ENCODE data around the gene TMEM30A.

TMEM30A gene

DNA sequence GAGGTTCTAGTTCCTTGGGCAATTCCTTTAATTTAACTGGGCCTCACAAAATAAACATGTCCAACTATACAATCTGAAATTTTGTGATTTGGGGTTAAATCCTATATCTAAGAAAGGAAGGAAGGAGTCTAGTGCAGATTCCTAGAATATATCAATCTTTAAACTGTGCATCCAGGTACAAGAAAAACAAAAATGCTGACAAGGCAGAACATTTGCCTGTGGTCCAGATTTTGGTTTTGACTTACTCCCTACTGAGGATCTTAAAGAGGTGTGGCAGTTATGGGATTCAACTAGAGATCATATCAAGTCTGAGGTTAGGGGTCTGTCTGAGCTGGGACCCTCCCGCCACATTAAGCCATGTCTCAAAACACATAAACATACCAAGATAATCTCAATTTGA, 23.3 kb downstream of the TMEM30A start:
- DNase-seq = no peak

DNA sequence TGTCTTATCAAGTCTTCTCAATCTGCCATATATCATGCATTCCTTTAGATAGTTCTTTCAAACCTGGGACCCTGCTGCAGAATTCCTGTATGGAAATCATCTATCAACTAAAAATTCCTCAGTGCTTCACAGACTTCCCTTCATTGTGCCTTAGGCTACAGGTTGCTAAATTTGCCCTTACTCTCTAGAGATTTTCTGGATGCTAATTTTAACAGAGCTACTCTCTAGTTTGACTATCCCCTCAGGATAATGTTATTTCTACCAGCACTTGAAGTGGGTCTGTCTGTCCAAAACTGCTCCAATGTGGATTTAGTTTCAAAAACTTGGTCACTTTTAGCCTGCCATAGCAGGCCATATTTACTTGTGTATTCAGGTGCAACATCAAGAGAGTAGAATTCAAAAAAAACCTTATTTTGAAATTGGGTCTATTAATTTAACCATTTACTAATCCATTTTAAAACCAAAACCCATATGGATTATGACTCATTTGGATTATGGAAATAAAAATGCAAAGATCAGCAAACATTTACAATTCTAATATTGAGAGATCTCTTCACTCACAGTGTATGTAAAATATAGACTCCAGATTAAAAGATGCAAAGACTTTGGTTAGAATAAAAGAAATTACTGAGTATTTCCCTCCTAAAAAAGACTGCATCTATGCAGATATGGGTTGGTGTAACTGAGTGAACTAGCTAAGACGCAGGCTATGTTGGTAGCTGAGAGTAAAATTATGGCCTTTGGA, 27.1 kb downstream of the TMEM30A start:
- no peak for DNase-seq

DNA sequence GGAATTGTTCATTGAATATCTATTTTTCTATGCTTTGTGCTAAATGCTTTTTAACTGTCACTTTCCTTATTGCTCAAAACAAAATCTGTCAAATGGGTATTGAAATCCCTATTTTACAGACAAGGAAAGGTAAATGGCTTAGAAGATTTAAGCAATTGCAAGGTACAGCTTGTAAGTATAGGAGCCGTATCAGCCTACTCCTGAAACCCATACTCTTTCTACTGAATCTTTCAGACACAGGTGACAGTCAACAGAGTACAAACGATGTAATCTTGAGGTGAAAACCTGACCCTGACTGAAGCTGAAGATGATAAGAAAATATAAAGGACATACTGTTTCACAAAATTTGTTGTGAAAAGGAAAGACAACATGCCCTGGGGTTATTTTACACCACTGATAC, 34.0 kb downstream of the TMEM30A start:
- DNase-seq = no peak

DNA sequence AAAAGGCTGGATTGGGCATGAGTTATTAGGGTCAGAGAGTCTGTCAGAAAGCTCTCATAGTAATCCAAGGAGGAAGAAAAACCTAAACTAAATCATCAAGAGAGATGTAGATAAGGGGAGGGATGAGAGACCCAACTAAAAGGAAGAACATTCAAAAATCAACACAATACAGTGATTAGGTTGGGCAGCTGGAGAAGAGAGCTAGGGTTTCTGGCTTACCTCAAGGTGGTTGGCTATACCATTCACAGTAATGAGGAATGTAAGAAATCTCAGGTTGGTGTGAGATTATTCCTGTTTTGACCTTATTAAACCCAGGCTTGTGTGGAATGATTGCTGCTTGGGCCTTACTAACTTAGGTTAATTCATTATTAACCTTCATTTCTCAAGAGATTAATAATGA, 34.8 kb downstream of the TMEM30A start:
- no peak for DNase-seq

DNA sequence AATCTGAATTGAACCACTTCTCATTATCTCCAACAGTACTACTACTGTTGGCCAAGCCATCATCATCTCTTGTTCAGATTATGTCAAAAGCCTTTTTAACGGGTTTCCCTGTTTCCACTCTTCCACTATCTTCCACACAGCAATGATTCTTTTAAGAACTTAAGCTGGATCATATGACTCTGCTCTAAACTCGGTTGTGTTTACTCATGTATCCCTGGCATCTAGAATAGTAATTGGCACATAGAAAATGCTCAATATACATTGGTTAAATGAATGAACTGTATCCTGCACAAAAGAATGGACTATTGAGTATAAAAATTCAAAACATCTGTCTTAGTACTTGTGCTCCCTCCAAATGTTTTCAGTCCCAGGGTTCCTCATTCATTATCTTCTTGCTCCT, 38.2 kb downstream of the TMEM30A start:
- DNase-seq = no peak

DNA sequence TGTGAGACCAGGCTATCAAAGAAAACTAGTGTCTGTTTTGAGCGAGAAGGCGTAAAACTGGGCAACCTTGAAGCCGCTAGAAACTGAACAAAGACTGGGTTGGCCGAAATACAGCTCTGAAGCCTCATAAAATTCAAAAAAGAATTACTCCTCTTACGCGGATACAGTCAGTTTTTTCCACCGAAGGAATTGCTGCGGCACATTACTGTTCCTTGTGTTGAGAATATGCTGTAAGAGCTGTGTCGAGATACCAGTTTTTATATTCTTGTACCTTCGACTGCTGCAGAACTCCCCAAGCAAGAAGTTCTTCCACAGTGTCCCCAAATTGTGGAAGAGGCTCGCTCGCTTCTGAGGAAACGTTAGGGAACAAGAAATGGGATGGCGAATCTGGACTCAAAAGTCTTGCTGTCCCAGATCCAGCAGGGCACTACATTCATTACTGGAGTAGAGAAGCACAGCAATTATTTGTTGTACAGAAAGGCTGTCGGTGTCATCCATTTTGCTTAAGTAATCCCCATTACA, 40.5 kb downstream of the TMEM30A start:
- DNase-seq = no peak

DNA sequence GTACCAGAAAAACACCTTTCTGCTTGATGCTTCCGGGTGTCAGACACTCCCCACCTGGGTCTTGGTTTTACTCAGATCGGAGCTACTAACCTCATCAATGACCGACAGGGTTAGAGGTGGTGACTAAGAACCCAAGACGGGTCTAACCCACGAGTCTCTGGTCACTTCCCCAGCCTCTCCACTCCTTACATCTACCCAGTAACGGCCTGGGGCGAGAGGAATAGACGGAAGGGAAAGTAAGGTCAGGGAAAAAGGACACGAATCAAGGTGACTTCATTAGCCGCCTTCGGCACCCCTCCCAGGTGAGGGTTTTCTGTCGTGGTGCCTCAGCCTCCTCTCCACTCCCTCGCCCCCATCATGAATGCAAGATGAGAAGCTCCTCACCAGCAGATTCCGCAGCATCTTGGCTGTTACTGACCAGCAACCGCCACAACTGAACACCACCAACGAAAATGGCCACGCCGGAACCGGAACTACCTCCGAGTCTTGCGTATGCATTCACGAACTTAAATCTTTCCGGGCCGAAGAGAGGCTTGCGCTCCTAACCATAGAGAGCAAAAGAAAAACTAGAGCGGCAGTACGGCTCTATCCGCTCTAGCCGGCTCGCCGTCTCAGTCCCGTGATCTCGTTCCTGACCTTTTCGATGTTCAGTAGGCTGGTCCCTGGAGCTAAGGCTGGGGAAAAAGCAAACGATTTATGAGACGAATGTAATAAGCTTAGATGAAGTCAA, 41.1 kb downstream of the TMEM30A start, which contains the start of gene COX7A2:
COX7A2 (minus strand) TSS at position 469 of the 730 bp plus-strand sequence; CDS start at position 402, 67 bp downstream.
- DNase-seq = peak; percentile 94

DNA sequence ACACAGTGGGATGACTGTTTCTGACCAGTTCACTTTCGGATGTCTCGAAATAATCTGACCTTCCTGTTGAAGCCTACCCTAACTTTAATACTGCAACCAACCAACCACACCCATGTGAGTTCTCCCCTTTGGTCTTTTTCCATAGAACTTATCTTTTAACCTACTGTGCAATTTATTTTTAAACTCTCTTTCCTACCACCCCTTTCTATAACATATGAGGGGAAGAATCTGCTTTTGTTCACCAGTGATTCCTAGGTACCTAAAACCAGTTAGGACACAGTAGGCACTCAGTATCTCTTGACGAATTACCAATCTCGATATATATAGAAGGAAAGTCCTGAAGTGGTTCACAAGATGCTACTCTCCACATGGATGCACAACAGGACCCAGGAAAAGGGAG, 48.0 kb downstream of the TMEM30A start:
- no peak for DNase-seq

DNA sequence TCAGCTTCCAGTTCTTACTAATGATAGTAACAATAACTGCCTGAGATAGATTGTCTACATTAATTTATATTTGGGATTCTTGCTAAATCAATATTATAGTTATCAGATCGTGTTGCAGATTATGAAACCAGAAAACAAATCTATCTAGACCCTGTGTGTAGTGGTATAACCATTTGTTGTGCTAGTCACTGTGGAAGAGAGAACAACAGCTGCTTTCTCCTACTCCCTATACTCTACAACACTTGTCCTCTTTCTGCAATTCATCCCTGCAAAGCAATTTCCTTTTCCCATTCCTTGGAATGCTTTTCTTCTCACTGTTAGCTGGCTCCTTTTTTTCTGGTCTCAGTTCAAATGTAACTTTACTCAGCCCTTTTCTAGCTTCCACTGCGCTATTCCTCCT, 49.3 kb downstream of the TMEM30A start:
- DNase-seq = no peak

DNA sequence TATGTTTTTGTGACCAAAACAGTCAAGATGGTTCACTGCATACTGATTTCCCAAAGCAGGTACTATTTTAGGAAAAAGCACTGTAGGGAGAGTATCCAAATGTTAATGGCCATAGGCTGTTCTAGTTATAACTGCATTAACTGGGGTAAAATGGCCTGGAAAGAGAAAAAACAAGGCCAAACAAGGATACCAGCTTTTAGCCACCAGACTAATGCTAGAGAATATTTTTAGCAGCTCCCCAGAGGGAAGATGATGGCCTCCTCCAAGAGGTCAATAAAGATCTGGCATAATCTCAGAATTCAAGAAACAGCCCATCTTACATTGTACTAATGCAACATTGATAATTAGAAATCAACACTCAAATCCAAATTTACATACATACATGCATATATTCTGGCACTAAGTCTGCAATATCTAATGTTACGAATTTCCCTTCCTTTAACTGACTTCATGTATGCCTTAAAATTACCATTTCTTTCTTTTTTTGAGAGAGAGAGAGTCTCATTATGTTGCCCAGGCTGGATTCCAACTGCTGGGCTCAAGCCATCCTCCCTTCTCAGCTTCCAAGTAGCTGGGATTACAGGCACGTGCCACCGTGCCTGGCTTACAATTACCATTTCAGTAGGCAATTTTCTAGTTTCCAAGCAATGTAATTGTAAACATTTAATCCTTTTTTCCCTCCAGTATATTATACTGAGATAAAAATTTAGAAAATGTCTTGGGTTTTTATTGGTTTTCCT, 50.3 kb downstream of the TMEM30A start:
- DNase-seq = no peak

DNA sequence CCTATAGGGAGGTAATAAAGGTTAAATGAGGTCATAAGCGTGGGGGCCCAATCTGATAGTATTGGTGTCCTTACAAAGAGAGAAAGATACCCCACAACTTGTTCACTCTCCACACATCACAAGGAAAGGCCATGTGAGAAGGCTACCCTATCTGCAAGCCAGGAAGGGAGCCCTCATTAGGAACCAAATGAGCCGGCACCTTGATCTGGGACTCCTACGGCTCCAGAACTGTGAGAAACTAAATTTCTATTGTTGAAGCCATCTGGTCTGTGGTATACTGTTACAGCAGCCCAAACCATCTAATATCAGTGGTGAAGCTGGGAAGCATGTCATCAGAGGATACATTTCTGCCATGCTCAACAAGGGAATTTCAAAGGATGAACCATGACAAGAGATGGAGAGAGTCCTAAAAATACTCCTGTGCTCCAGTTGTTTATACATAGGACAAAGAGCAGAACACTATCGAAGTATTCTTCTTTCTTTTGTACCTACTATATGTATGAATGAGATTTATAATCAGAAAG, 51.4 kb downstream of the TMEM30A start:
- no peak for DNase-seq

DNA sequence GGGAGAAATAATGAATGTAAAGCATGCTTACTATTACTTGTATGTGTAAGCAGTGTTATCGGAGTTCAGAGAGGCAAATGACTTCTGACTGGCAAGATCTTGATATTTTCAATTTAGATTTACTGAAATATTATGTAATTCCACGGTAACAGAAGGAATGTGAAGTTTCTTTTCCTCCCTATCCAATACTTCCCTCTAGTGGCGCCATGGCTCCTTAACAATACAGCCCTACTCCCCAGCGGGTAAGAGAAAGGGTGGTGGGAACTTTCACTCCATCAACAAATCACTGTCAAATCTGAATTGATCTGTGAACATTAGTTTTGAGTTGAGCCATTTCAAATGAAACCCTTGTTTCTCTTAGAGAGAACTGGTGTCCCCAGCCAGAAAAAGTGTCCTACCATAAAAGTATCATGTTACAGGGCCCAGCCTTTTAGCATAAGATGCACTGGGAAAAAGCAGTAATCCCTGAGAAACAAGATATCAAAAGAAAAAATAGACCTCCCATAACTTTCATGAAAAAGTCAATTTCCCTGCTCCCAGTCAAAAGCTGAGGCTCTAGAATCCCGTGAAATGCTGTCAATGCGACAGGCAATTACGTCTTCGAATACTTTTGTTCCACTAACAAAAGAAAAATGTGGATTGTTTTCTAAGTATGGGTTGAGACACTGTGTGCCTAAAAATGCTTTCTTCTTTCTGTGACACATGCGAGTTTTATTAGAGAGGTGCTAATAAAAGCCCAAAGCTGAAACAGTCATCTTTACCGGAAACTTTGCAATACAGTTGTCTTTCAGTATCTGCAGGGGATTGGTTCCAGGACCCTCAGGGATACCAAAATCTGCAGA, 53.9 kb downstream of the TMEM30A start:
- no peak for DNase-seq

DNA sequence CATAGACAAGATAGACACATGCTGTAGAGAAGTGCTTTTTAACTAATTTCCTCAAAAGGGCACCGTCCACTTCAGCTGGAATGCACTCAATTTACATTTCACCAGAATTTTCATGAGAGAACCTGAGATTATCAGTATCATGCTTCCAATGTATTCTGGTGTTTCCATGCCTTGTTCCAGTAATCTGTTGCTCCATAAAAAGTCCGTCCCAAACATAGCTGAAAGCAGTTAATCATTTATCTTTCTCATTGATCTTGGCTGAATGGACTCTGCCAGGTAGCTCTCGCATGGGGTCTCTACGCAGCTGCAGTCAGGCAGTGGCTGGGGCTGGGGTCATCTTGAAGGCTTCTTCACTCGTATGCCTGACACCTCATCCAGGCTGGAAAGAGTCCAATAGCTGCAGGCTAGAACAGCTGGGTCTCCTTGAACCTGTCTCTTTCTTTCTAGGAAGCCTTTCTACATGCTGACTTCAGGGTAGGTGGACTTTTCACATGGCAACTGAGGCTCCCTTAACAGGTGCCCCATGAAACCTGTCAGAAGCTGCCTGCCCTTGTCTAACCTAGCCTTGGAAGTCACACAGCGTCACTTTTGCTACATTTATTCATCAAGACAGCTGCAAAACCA, 60.2 kb downstream of the TMEM30A start:
- no peak for DNase-seq

DNA sequence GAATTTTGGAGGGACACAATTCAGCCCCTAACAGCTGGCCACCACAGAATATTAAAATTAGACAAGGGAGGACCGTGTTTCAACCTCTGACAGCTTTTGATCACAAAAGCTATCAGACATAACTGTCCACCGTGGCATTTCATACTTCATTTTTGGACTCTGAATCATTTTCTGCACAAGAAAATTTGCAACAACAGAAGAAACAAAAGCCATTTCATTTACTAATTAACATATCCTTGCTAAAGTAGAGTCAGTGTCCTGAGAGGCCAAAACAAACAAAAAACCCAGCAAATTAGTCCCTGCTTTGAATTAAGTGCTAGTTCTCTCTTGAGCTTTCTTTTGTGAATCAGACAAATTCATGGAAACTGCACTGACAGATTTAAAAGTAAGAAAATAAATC, 61.2 kb downstream of the TMEM30A start:
- DNase-seq = no peak

DNA sequence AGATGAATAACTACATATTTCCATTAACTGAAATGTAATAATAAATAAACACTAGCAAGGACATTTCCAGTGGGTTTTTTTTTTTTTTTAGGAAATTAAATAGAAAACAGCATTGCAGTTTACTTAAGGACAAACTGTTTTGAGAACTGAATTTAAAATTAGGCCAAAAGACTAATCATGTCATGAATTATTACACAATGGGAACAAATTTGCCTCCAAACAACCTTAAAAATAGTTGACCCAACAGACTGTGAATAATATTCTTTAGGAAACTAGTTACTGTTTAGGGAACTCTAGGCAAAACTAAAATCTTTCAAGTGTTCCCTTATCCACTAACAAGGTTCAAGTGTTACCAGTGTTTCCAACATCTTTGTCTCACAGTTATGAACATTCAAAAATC, 62.3 kb downstream of the TMEM30A start:
- no peak for DNase-seq

DNA sequence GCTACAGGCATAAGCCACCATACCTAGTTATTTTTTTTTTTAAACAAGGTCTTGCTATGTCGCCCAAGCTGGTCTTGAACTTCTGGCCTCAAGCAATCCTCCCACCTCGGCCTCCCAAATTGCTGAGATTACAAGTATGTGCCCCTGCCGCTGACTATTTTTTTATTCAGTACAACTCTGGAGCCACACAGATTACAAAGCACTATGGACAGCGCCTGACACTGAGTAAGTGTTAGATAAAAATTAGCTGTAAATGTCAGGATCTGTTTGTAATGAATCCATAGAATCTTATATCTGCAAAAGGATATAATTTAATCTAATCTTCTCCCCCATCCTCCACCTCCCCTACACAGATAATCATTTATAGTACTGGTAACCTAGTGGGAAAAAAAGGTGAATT, 63.5 kb downstream of the TMEM30A start:
- no peak for DNase-seq

DNA sequence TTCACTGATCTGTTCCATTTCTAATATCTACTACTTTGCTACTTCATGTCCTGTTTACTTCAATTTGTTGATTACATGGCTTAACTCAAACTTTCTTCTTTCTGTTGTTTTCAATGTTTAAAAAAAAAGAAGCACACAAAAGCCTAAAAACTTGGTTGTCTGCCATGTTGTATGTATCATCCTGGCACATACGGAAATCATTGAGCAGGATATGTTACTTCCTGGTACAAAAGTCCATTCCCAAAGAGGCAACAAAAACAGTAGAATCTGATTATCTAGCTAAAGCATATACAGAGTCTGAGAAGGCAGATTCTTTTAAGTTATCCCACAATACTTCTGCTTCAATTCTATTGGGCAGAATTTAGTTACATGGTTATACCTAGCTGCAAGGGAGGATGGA, 64.2 kb downstream of the TMEM30A start:
- no peak for DNase-seq

DNA sequence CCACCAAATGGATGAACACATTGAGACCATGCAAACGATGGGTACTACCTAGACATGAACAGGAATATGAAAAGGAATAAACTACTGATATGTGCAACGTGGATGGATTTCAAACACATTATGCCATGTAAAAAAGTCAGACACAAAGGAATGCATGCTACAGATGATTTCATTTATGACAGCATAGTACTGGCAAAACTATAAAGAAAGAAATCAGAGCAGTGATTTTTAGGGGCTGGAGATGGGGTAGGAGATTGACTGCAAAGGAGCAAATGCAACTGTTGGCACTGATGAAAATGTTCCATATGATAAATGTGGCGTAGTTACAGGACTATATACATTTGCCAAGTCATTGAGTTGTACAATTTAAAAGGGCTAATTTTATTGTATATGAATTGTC, 65.3 kb downstream of the TMEM30A start:
- no peak for DNase-seq

DNA sequence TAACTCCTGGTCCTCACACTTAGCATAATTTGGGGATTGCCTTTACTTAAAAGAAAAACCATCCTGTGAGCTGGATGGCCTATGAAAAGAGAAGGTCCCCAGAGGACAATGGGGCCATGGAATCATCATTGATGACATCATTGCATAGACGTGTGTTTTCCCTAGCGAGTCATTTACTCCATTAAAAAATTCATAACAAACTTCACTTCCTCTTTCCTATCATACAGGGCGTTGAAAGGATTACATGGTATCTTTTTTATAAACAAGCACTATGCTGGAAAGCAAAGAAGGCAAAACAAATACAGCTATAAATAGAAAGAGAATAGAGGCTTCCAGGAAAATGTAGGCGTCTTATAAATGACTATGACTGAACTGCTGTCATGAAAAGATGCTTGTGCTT, 67.4 kb downstream of the TMEM30A start:
- DNase-seq = no peak

DNA sequence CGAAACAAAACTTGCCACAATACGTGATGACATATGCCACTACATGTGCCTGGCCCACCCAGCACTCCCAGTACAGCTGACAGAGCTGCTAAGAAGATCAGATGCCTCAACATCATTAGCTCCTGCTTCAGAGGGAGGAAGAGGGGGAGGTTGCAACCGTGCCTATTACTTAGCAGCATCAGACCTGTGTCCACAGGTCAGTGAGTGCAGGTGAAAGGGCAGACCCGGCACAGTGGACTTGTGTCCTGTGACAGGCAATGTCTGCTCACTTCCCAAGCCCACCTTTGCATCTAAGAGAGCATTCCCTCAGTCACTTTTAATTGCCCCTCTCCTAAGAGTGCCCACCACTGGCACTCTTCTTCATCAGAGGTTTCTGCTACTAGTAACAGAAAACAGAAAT, 69.3 kb downstream of the TMEM30A start:
- no peak for DNase-seq

DNA sequence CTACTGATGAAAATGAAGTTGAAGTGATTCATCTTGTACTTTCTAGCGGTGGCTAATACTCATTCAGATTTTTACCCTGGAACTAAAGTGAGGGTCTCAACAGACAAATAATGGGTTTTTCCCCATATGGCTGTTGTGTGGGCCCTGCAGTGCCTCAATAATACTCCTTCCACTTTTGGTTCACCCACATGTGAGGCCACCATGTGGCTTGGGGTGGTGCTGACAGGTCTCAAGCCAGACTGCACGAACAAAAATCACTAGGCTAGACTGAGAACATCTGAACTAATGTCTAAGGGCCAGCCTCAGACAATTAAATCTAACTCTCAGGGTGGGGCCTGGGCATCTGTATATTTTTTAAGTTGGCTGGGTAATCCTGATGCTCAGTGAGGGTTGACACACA, 70.9 kb downstream of the TMEM30A start:
- no peak for DNase-seq

DNA sequence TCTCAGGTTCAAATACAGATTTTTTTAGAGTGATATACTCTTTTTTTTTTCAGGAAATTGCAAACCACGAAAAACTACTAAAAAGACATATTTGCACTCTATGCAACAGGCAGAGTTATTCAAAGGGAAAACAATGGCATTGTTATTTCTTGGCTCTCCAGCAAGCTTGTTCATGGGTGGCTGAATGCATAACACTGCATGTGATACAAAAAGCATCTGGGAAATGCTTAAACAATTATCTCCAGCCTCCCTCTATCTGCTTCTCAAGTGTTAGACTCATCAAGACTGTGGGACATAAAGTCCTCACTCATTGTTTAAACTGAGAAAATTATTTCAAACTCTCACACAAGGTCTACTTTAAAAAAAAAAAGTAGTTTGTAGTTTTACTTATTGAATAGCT, 71.5 kb downstream of the TMEM30A start:
- no peak for DNase-seq
